ENCODE results near the gene EFHD2.

The EFHD2 gene

DNA sequence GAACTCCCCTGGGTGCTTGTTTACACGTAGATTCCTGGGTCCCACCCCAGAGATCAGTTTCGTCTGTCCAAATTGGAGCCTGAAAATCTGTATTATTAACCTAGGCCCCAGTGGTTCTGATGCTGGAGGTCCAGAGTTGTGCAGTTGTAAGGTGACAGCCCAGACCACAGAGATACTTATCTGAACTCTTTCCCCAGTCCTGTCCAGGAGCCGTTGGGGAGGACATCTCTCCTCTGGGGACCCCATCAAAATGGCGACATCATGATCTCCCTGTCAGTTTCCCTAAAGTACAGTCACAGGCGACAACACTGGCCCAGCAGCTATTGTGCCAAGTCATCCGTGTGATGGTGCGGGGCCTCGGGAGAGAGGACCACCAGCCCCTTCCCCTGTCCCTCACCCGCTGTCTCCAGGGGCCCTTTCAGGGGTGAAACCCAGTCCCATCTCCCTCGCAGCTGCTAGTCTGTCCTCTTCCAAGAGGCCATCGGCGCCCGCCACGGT is 749 bp upstream of the EFHD2 start:
- Histone ChIP-seq H2AFZ (ENCODE audit: low read depth) (peak overlapping the region; percentile 79), H3K9ac (peak overlapping the region; percentile 81; the same call in 1 of the 2 replicates), H3K4me1 (ENCODE audit: low read depth, poor library complexity, severe bottlenecking) (peaks cover 5% of the 10 kb centered on the region), H3K36me3 (ENCODE audit: insufficient read depth) (no peaks in the 10 kb centered on the region), H3K79me2 (ENCODE audit: insufficient read depth, low read depth) (no peaks in the 10 kb centered on the region; the same call in 1 of the 2 replicates), H3K4me3 (IDR thresholded peaks at IDR 0.05; ENCODE audit: insufficient read depth, low read depth, low read length) (no peak overlapping the region), H3K27ac (peak overlapping the region; percentile 26; the same call in 1 of the 2 replicates), H4K20me1 (ENCODE audit: insufficient read depth) (no peaks in the 10 kb centered on the region), H3K4me2 (peak overlapping the region; percentile 80), H3K27me3 (ENCODE audit: insufficient read depth, low read depth) (peaks cover 9% of the 10 kb centered on the region; the same call in 1 of the 2 replicates)
- TF ChIP-seq, protein P1, sequence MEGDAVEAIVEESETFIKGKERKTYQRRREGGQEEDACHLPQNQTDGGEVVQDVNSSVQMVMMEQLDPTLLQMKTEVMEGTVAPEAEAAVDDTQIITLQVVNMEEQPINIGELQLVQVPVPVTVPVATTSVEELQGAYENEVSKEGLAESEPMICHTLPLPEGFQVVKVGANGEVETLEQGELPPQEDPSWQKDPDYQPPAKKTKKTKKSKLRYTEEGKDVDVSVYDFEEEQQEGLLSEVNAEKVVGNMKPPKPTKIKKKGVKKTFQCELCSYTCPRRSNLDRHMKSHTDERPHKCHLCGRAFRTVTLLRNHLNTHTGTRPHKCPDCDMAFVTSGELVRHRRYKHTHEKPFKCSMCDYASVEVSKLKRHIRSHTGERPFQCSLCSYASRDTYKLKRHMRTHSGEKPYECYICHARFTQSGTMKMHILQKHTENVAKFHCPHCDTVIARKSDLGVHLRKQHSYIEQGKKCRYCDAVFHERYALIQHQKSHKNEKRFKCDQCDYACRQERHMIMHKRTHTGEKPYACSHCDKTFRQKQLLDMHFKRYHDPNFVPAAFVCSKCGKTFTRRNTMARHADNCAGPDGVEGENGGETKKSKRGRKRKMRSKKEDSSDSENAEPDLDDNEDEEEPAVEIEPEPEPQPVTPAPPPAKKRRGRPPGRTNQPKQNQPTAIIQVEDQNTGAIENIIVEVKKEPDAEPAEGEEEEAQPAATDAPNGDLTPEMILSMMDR (conservative IDR thresholded peaks at IDR 0.05; ENCODE audit: low read depth, low read length), result no peak

DNA sequence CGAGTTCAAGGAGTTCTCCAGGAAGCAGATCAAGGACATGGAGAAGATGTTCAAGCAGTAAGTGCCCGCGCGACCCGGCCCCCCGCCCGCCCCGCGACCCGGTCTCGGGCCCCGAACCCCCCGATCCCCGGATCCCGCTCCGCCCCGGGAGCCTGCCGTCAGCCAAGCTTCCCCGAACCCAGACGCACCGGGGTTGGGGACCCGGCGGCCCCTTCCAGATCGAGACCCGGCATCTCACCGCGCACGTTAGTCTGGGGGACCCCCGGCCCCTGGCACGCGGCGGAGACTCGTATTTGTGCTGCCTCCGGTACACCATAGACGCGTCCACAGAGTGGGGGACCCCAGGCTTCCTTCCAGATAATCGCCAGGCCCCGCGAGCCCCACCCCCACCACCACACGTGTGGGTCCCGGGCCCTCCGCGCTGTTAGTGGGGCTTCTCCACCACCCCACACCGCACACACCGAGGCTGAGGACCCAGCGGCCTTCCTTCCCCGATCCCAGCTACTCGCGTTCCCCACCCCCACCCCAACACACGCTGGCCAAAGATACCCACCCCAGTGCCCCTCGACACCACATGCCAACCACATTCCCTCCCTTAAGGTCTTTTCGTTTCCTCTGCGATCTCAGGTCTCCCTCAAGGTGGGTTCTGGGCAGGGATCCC is 665 bp downstream of the EFHD2 start:
- TF ChIP-seq, protein P1 (conservative IDR thresholded peaks at IDR 0.05; ENCODE audit: low read depth, low read length), result no peak
- Histone ChIP-seq H3K27me3 (ENCODE audit: insufficient read depth, low read depth) (peaks cover 9% of the 10 kb centered on the region; the same call in 1 of the 2 replicates), H3K9ac (peak overlapping the region; percentile 81), H3K27ac (no peak overlapping the region), H3K4me1 (ENCODE audit: low read depth, poor library complexity, severe bottlenecking) (peaks cover 5% of the 10 kb centered on the region), H2AFZ (ENCODE audit: low read depth) (peak overlapping the region; percentile 79), H3K4me2 (peak overlapping the region; percentile 84), H3K4me3 (IDR thresholded peaks at IDR 0.05; ENCODE audit: insufficient read depth, low read depth, low read length) (peak overlapping the region; percentile 63), H4K20me1 (ENCODE audit: insufficient read depth) (no peaks in the 10 kb centered on the region), H3K36me3 (ENCODE audit: insufficient read depth) (no peaks in the 10 kb centered on the region), H3K79me2 (ENCODE audit: insufficient read depth, low read depth) (no peaks in the 10 kb centered on the region; the same call in 1 of the 2 replicates)

DNA sequence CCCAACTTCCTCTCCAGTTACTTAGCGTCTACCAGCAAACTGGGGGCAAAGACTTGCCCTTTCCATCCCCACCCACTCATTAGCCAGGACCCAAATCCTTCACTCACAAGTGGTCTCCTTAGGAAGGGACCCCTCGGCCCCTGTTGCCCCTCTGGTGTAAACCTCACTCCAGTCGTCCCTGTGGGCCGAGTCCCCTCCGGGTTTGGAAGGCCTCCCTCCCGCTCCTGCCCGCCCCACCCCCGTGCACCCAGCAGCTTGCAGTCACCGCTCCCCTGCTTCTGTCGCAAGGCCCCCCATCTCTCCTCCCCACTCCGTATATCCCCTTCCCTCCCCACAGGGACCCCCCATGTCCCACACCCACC is 1.2 kb downstream of the EFHD2 start:
- no peaks in the 10 kb centered on the region; the same call in 1 of the 2 replicates for H3K79me2 ChIP-seq (ENCODE audit: insufficient read depth, low read depth)

DNA sequence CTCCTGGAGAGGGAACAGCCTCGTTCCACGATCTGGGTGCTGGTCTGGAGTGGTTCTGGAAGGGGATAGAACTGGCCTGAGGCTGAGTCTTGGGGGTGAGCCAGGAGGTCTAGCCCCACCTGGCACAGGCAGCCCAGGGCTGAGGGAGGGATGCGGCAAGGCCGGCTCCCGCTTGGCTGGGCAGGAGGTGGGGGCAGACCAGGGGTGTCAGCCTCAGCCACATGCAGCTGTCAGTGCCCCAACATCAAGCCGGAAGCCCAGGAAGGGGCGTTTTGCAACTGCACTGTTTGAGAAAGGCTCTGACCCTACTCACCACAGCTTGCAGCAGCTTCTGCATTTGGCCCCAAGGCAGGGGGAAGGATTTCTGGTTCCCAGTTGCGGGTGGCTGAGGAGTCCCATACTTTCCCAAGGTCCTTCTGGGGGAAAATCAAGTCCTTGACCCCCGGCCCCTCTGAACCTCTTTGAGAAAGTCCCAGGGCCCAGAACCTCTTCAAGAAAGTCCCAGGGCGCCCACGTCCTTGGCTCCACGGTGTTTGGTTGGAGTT is 2.0 kb downstream of the EFHD2 start:
- TF ChIP-seq, protein P1 (conservative IDR thresholded peaks at IDR 0.05; ENCODE audit: low read depth, low read length), result no peak
- Histone ChIP-seq H3K4me2 (peak overlapping the region; percentile 84; the same call in 1 of the 2 replicates), H3K4me1 (ENCODE audit: low read depth, poor library complexity, severe bottlenecking) (peaks cover 5% of the 10 kb centered on the region), H3K27me3 (ENCODE audit: insufficient read depth, low read depth) (peaks cover 9% of the 10 kb centered on the region; the same call in 1 of the 2 replicates), H2AFZ (ENCODE audit: low read depth) (no peak overlapping the region), H3K79me2 (ENCODE audit: insufficient read depth, low read depth) (no peaks in the 10 kb centered on the region; the same call in 1 of the 2 replicates), H3K9ac (no peak overlapping the region), H3K36me3 (ENCODE audit: insufficient read depth) (no peaks in the 10 kb centered on the region), H3K27ac (no peak overlapping the region), H4K20me1 (ENCODE audit: insufficient read depth) (no peaks in the 10 kb centered on the region), H3K4me3 (IDR thresholded peaks at IDR 0.05; ENCODE audit: insufficient read depth, low read depth, low read length) (no peak overlapping the region)

More for the DNA sequence above, 1.2 kb downstream of the EFHD2 start:
- TF ChIP-seq, protein P1 (conservative IDR thresholded peaks at IDR 0.05; ENCODE audit: low read depth, low read length), result no peak
- Histone ChIP-seq H3K36me3 (ENCODE audit: insufficient read depth) (no peaks in the 10 kb centered on the region), H4K20me1 (ENCODE audit: insufficient read depth) (no peaks in the 10 kb centered on the region), H3K27ac (no peak overlapping the region), H3K4me1 (ENCODE audit: low read depth, poor library complexity, severe bottlenecking) (peaks cover 5% of the 10 kb centered on the region), H3K27me3 (ENCODE audit: insufficient read depth, low read depth) (peaks cover 9% of the 10 kb centered on the region; the same call in 1 of the 2 replicates), H3K4me3 (IDR thresholded peaks at IDR 0.05; ENCODE audit: insufficient read depth, low read depth, low read length) (peak overlapping the region; percentile 58), H3K9ac (peak overlapping the region; percentile 81; the same call in 1 of the 2 replicates), H2AFZ (ENCODE audit: low read depth) (peak overlapping the region; percentile 79; the same call in 1 of the 2 replicates), H3K4me2 (peak overlapping the region; percentile 84)

Measured in KMS-11 (cell line).